HUDEP-2 (cell line): ENCODE results near the gene PRX.
"Not testable (repeated sequence)": the region's sequence is repeated elsewhere in the genome, so short reads cannot be mapped to it uniquely, and the experiment has no call there.

Experiments
- DNase-seq, 76 experiments: peaks; one replicate each; lab custom pipeline; 2025; ENCODE audit not compliant: unreplicated experiment in 76 of 76; lab: John Stamatoyannopoulos, UW

The PRX gene

GRCh38 chr19:40413291-40413845 lies at the start of gene PRX:
Gene PRX (minus strand): TSS chr19:40413378. CDS start chr19:40407932, 5,446 bp downstream.
- DNase-seq = no peak

GRCh38 chr19:40461669-40462221 lies 48.6 kb upstream of the PRX start:
- no peak for DNase-seq

GRCh38 chr19:40460185-40460584 lies 47.0 kb upstream of the PRX start:
- no peak for DNase-seq

- DNase-seq = no peak
Measured at GRCh38 chr19:40458597-40458974, 45.4 kb upstream of the PRX start.

GRCh38 chr19:40457953-40458596 lies 44.9 kb upstream of the PRX start:
- no peak for DNase-seq

- DNase-seq = no peak
Measured at GRCh38 chr19:40457048-40457447, 43.9 kb upstream of the PRX start.

- not testable (repeated sequence) for DNase-seq
Measured at GRCh38 chr19:40453943-40454342, 40.8 kb upstream of the PRX start.

GRCh38 chr19:40453151-40453735 lies 40.1 kb upstream of the PRX start:
- no peak for DNase-seq

GRCh38 chr19:40452016-40452415 lies 38.8 kb upstream of the PRX start:
- peak in 1 of 76 experiments; percentile 23 for DNase-seq

- DNase-seq = no peak
Measured at GRCh38 chr19:40450664-40451063, 37.5 kb upstream of the PRX start.

- DNase-seq = no peak
Measured at GRCh38 chr19:40449506-40449905, 36.3 kb upstream of the PRX start.

- DNase-seq = no peak
Measured at GRCh38 chr19:40446263-40446784, 33.1 kb upstream of the PRX start.

GRCh38 chr19:40445780-40446262 lies 32.6 kb upstream of the PRX start:
- peak in 20 of 76 experiments; percentile 7 to 48 (median 34) for DNase-seq

GRCh38 chr19:40444825-40445312 lies 31.7 kb upstream of the PRX start:
- no peak for DNase-seq

- DNase-seq = peak; percentile 57 to 100 (median 97)
Measured at GRCh38 chr19:40444000-40444824, 31.0 kb upstream of the PRX start, which contains the start of gene SERTAD3. Gene SERTAD3 (minus strand): TSS chr19:40444335. CDS start chr19:40442080, 2,255 bp downstream.

- DNase-seq = peak in 75 of 76 experiments; percentile 94 to 100 (median 100)
Measured at GRCh38 chr19:40443131-40443999, 30.2 kb upstream of the PRX start.

- no peak for DNase-seq
Measured at GRCh38 chr19:40442328-40443130, 29.4 kb upstream of the PRX start.

- no peak for DNase-seq
Measured at GRCh38 chr19:40441719-40442253, 28.6 kb upstream of the PRX start.
